Smooth muscle cell (in vitro differentiated cells): Measurements from ENCODE around the gene TNIK. TPM values are rescaled to one million over a fixed set of nuclear protein-coding genes. Genes with fewer than 3 reads are reported as not detected.

Experiments
- DNase-seq: peaks from one replicate; lab custom pipeline; 2025; ENCODE audit not compliant: unreplicated experiment; lab: John Stamatoyannopoulos, UW
- H2AFZ ChIP-seq: fragments of 200-600 bp; sonication (generic); 2 replicates; pipeline ENCODE4 v1.6.0; 2016; ENCODE audit warnings: antibody characterized with exemption, low read depth, mild to moderate bottlenecking
- H3F3A ChIP-seq: fragments of 200-600 bp; sonication (generic); 2 replicates; pipeline ENCODE4 v1.6.0; 2017; ENCODE audit warnings: antibody characterized with exemption, low read depth
- H3K27ac ChIP-seq: fragments of 200-600 bp; sonication (generic); 2 replicates; pipeline ENCODE4 v1.5.1; 2016; ENCODE audit warnings: low read depth, mild to moderate bottlenecking
- H3K27me3 ChIP-seq: fragments of 200-600 bp; sonication (generic); 2 replicates; pipeline ENCODE4 v1.6.1; 2016; ENCODE audit warnings: low read depth, mild to moderate bottlenecking
- H3K36me3 ChIP-seq: fragments of 200-600 bp; sonication (generic); 2 replicates; pipeline ENCODE4 v1.5.1; 2016; ENCODE audit warnings: low read depth
- H3K4me1 ChIP-seq: fragments of 200-600 bp; sonication (generic); 2 replicates; pipeline ENCODE4 v1.5.1; 2016; ENCODE audit warnings: low read depth
- H3K4me2 ChIP-seq: fragments of 200-600 bp; sonication (generic); 2 replicates; pipeline ENCODE4 v1.6.0; 2016; ENCODE audit warnings: mild to moderate bottlenecking
- H3K4me3 ChIP-seq: fragments of 200-600 bp; sonication (generic); 2 replicates; pipeline ENCODE4 v1.5.1; 2016; ENCODE audit warnings: mild to moderate bottlenecking
- H3K79me2 ChIP-seq: fragments of 200-600 bp; sonication (generic); 2 replicates; pipeline ENCODE4 v1.6.0; 2016; ENCODE audit warnings: low read depth, mild to moderate bottlenecking
- H3K9ac ChIP-seq: fragments of 200-600 bp; sonication (generic); 2 replicates; pipeline ENCODE4 v1.6.0; 2016; ENCODE audit warnings: low read depth
- H3K9me3 ChIP-seq: fragments of 200-600 bp; sonication (generic); replicated peaks from 2 replicates; pipeline ENCODE4 v1.5.1; 2016; ENCODE audit warnings: low read depth
- H4K20me1 ChIP-seq: fragments of 200-600 bp; sonication (generic); 2 replicates; pipeline ENCODE4 v1.6.0; 2016; ENCODE audit warnings: low read depth
- CTCF ChIP-seq: fragments of 200-600 bp; sonication (generic); IDR thresholded peaks from 2 replicates; pipeline ENCODE4 v1.5.1; 2017; ENCODE audit warnings: borderline replicate concordance, mild to moderate bottlenecking, antibody characterized with exemption; ENCODE audit not compliant: insufficient read depth, poor library complexity, severe bottlenecking
- WGBS: methylation state at CpG from one replicate; pipeline ENCODE4 v1.1.7; 2016; ENCODE audit warnings: low lambda C conversion rate; 5-methylcytosine and 5-hydroxymethylcytosine counted together
- polyA plus RNA-seq: library from polyadenylated mRNA; unstranded; fragments of >200 nt; fragmentation: Nextera tagmentation; extraction: Ambion mirVana; gene quantifications from 2 replicates; pipeline ENCODE4 v1.2.1, GENCODE V29; 2016
- total RNA-seq: library from RNA; depleted of rRNA; stranded (reverse); fragments of >200 nt; gene quantifications from 2 replicates; pipeline ENCODE4 v1.2.3, GENCODE V29; 2014

The TNIK gene
- total and polyA plus RNA-seq, 2 experiments from 2014 or later: 10.4 to 12.5 TPM

- no peak overlapping the region for H3K27ac ChIP-seq
- H3K79me2 ChIP-seq: no peaks in the 10 kb centered on the region
- no peak overlapping the region for H3K4me3 ChIP-seq
- TF ChIP-seq CTCF: no peak
- H3K4me2 ChIP-seq: no peak overlapping the region
- H4K20me1 ChIP-seq: no peaks in the 10 kb centered on the region
- 68% methylated on average over 1 of the region's 1 CpG for WGBS
- H3F3A ChIP-seq: no peaks in the 10 kb centered on the region
- no peak for DNase-seq
- no peak overlapping the region for H3K9ac ChIP-seq
- H3K9me3 ChIP-seq: no peaks in the 10 kb centered on the region
- H3K36me3 ChIP-seq: no peaks in the 10 kb centered on the region
- H2AFZ ChIP-seq: no peak overlapping the region
- H3K27me3 ChIP-seq: peaks cover 7% of the 10 kb centered on the region
- H3K4me1 ChIP-seq: no peaks in the 10 kb centered on the region
These were observed 421.9 kb downstream of the TNIK start for GRCh38 chr3:171038342-171038741.

DNA sequence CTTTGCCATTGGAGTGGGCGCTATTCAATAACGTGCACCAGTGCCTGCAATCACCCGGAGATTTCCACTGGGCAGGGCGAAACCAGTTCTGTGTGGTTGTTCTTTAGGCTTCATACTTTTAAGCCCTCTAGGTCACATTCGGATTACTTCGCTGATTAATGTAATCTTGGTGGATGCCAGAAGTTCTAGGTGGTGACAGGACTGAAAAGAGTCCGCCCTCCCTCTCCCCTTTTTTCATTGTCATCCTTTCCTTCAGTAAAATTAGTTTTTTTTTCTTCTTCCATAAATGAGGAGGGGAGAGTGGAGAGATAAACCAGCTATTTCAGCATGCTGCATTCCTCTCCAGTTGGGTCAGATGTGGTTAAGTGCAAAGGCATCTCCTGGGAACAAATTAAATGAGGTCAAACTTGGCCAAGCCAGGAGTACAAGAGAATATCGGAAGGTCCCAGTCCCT, 431.4 kb downstream of the TNIK start:
- H3K79me2 ChIP-seq: no peaks in the 10 kb centered on the region
- no peak for DNase-seq
- no peaks in the 10 kb centered on the region for H3K36me3 ChIP-seq
- peak overlapping the region; percentile 46 for H3K27ac ChIP-seq
- TF ChIP-seq CTCF: no peak
- no peaks in the 10 kb centered on the region for H3F3A ChIP-seq
- peak overlapping the region; percentile 66 for H2AFZ ChIP-seq
- H3K9ac ChIP-seq: peak overlapping the region; percentile 30
- no peaks in the 10 kb centered on the region for H3K27me3 ChIP-seq
- H3K4me3 ChIP-seq: peak overlapping the region; percentile 49
- H3K9me3 ChIP-seq: no peaks in the 10 kb centered on the region
- no peaks in the 10 kb centered on the region for H4K20me1 ChIP-seq
- H3K4me1 ChIP-seq: no peaks in the 10 kb centered on the region
- 17% methylated on average over 8 of the region's 8 CpGs for WGBS
- peak overlapping the region; percentile 85 for H3K4me2 ChIP-seq

DNA sequence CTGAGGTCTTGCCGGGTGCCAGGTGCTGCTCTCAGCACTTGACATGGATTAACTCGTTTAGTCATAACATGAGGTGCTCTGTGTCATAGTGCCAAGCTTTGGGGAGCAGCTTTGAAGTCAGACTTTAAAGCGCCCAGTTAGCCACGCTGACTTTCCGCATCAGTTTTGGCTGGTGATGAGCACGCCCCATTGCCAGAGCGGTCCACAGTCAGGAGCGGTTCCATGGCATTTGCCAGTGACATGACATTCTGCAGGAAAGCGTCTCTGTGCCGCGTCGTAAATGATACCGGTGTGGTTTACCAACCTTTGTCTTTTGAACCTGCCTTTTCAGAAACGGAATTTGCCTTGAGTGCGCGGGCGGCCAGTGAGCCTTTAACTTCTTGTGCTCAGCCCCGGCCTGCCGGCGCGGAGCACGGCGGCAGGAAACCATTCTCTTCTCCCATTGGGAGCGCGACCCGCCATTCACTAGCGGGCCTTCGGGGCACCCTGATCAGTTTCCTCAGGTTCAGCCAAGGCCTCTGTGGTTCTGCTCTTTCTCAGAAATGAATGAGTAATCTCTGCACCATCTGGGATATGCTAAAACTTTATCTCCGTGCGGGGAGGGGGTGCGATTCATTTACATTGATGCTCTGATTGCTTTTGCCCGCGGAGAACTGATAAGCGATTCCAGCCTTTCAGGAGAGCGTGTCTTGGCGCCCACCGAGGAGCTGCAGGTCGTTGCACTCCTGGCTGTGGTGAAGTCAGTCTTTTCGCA, 432.0 kb downstream of the TNIK start:
- H3K9ac ChIP-seq: peak overlapping the region; percentile 30
- H3K36me3 ChIP-seq: no peaks in the 10 kb centered on the region
- no peaks in the 10 kb centered on the region for H3K9me3 ChIP-seq
- no peaks in the 10 kb centered on the region for H3K79me2 ChIP-seq
- no peaks in the 10 kb centered on the region for H4K20me1 ChIP-seq
- 17% methylated on average over 39 of the region's 39 CpGs for WGBS
- H2AFZ ChIP-seq: peak overlapping the region; percentile 66
- DNase-seq: no peak
- peak overlapping the region; percentile 49 for H3K4me3 ChIP-seq
- H3K4me2 ChIP-seq: peak overlapping the region; percentile 85
- no peaks in the 10 kb centered on the region for H3K27me3 ChIP-seq
- H3F3A ChIP-seq: no peaks in the 10 kb centered on the region
- H3K4me1 ChIP-seq: no peaks in the 10 kb centered on the region
- H3K27ac ChIP-seq: peak overlapping the region; percentile 46
- TF ChIP-seq CTCF: no peak
